BJ (cell line): ENCODE results near the gene VWA3B. TPM values are rescaled to one million over a fixed set of nuclear protein-coding genes. Genes with fewer than 3 reads are reported as not detected.

Experiments used
- CTCF ChIA-PET: fragments of 350-600 bp; formaldehyde crosslinking; extraction: SDS; loops from one replicate; lab custom pipeline; 2021; ENCODE audit warnings: antibody characterized with exemption, inconsistent platforms; lab: Yijun Ruan, JAX
- POLR2A ChIA-PET: fragments of 300-600 bp; sonication (Branson Sonifier 250); formaldehyde crosslinking; extraction: SDS; loops from one replicate; lab custom pipeline; 2021; ENCODE audit warnings: antibody characterized with exemption; lab: Charles Lee
- DNase-seq: peaks from one replicate; pipeline ENCODE4 v3.0.0-alpha.2; 2011; ENCODE audit warnings: low read depth
- H3K27me3 ChIP-seq: 2 replicates; pipeline ENCODE4 v1.6.0; 2011; ENCODE audit warnings: low read length; ENCODE audit not compliant: control insufficient read depth, insufficient read depth
- H3K36me3 ChIP-seq: 2 replicates; pipeline ENCODE4 v1.5.1; 2011; ENCODE audit warnings: low read length; ENCODE audit not compliant: control insufficient read depth, insufficient read depth
- H3K4me3 ChIP-seq: 2 replicates; pipeline ENCODE4 v1.5.1; 2011; ENCODE audit warnings: low read depth, mild to moderate bottlenecking, control low read depth, low read length
- CTCF ChIP-seq: IDR thresholded peaks from 2 replicates; pipeline ENCODE4 v1.5.1; 2011; ENCODE audit warnings: low read depth, mild to moderate bottlenecking, control low read depth, inconsistent platforms, low read length, moderate library complexity; ENCODE audit not compliant: insufficient read depth
- polyA plus RNA-seq: library from polyadenylated mRNA; depleted of rRNA; stranded (reverse); fragments of >200 nt; gene quantifications from 2 replicates; pipeline ENCODE4 v1.2.3, GENCODE V29; 2011

Gene VWA3B
- polyA plus RNA-seq, 1 experiment: not detected

DNA sequence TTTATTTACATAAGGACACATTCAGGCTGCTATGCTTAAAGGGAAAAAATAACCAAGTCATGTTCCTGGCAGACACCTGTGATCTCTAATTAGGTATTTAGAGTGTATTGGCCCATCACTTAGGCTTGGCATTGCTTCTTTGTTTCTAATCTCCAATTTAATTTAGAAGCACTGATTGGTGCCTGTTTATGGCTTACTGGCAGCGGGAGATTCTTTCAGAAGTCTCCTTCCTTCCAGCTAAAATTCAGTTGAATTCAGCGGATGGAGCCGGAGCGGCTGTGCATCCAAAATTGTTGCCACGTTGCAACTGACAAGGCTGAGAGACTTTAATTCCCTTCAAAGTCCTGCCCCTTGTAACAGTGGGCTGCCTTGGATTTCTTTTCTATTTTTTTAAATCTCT is 66.5 kb downstream of the VWA3B start:
- Histone ChIP-seq H3K36me3 (no peaks in the 10 kb centered on the region), H3K27me3 (peaks cover 2% of the 10 kb centered on the region; the same call in 1 of the 2 replicates), H3K4me3 (no peak overlapping the region)
- ChIA-PET POLR2A (no interaction called here), CTCF (no interaction called here)
- DNase-seq: no peak
- TF ChIP-seq CTCF: no peak

DNA sequence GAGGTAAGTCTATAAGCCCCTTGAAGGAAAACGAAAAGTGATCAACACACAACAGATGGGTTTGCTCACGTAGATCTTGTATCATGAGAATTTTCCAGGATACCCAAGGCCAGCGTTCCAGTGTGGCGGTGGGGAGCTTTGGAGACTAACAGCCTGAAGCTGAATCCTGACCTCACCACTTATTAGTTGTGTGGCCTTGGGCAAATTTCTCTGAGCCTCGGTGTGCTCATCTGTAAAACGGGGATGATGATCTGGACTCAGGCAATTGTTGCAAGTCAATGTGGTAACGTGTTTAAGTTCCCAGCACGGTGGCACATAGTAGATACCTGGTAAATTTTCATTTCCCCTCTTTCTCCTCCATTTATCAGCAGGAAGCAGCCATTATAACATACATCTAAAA is 68.3 kb downstream of the VWA3B start:
- no peaks in the 10 kb centered on the region for H3K36me3 ChIP-seq
- H3K27me3 ChIP-seq: peaks cover 2% of the 10 kb centered on the region; the same call in 1 of the 2 replicates
- H3K4me3 ChIP-seq: no peak overlapping the region
- no peak for TF ChIP-seq CTCF
- CTCF ChIA-PET: interaction anchor here (0.6 kb wide), 1 partner anchor 509 kb away, joined by 4 read pairs; no protein-coding TSS in a partner anchor
- POLR2A ChIA-PET: no interaction called here
- no peak for DNase-seq

DNA sequence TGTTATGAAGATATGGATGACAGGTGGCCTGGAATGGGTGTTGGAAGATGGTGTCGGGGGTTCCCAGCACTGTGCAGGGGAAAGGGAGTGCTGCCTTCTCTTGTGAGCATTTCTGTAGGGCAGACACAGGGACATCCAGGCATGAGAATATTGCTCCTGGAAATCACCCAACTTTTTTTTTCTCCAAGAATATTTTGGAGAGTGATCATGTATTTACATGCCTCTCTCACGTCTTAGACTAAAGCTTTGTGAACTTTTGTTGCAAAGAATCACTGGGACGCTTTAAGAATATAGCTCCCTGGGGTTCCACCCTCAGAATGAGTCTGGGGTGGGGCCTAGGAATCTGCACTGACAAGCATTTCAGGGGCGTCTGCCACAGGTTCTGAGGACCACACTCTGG is 68.7 kb downstream of the VWA3B start:
- no peak for DNase-seq
- TF ChIP-seq CTCF: no peak
- peaks cover 2% of the 10 kb centered on the region; the same call in 1 of the 2 replicates for H3K27me3 ChIP-seq
- ChIA-PET CTCF (interaction anchor here (0.6 kb wide), 1 partner anchor 509 kb away, joined by 4 read pairs; no protein-coding TSS in a partner anchor), POLR2A (no interaction called here)
- no peaks in the 10 kb centered on the region for H3K36me3 ChIP-seq
- no peak overlapping the region for H3K4me3 ChIP-seq

DNA sequence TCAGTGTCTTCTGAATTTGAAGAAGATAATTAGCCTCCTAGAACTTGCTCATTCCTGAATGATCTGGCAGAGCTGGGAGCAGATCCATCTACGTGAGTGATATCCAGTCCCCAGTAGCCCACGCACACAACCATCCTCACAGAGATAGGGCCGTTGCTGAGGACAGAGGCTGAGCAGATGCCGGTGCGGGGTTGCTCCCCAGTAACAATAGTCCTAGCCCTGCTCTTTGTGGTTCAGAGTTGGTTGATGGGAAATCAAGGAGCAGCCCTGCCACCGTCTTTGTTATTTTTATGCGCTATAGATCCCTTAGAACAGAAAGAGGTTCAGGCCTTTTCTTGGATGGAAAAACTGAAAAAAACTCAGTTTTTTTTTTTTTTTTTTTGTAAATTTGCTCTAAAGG is 69.3 kb downstream of the VWA3B start:
- no peak overlapping the region for H3K4me3 ChIP-seq
- ChIA-PET CTCF (interaction anchor here (1.3 kb wide), 1 partner anchor 349 kb away, joined by 3 read pairs; no protein-coding TSS in a partner anchor), POLR2A (no interaction called here)
- H3K36me3 ChIP-seq: no peaks in the 10 kb centered on the region
- peaks cover 2% of the 10 kb centered on the region; the same call in 1 of the 2 replicates for H3K27me3 ChIP-seq
- no peak for TF ChIP-seq CTCF
- no peak for DNase-seq

DNA sequence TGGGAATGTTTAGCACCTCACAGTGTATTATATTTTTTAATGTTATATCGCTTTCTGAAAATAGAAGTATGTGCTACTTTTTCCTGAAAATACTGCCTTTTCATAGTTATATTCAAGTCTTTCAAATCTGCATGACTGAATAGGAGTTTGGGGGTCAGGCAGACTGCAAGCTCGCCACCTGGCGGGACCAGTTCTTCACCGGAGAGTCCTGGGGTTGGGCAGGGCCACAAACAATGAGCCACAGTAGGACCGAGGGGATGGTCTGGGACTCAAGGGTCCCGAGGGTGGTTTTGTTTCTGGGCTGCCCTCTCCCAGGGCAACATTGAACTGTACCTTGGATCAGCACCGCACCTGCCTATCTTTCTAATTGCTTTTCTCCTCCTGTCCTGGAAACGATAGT is 70.6 kb downstream of the VWA3B start:
- H3K27me3 ChIP-seq: peaks cover 2% of the 10 kb centered on the region; the same call in 1 of the 2 replicates
- ChIA-PET POLR2A (no interaction called here), CTCF (no interaction called here)
- H3K36me3 ChIP-seq: no peaks in the 10 kb centered on the region
- TF ChIP-seq CTCF: no peak
- no peak overlapping the region for H3K4me3 ChIP-seq
- no peak for DNase-seq
